A673 (cell line): ENCODE results near the gene BTN3A1. TPM values are rescaled to one million over a fixed set of nuclear protein-coding genes. Genes with fewer than 3 reads are reported as not detected.
"Not testable (repeated sequence)": the region's sequence is repeated elsewhere in the genome, so short reads cannot be mapped to it uniquely, and the experiment has no call there.

ENCODE experiments used
- BruUV-seq: library from RNA; stranded (reverse); fragments of 400-500 nt; replicated peaks from 2 replicates; lab custom pipeline; 2021; lab: Mats Ljungman, UMichigan
- CTCF ChIA-PET: fragments of 300-600 bp; sonication (Branson Sonifier 250); formaldehyde crosslinking; loops from one replicate; lab custom pipeline; 2022; ENCODE audit warnings: antibody characterized with exemption; lab: Charles Lee
- POLR2A ChIA-PET: fragments of 300-600 bp; sonication (Branson Sonifier 250); formaldehyde crosslinking; loops from one replicate; lab custom pipeline; 2022; ENCODE audit warnings: antibody characterized with exemption; ENCODE audit not compliant: low non-redundant PET; lab: Charles Lee
- DNase-seq: peaks from one replicate; pipeline ENCODE4 v3.0.0-alpha.2; 2015; ENCODE audit warnings: low spot score
- H3K27ac ChIP-seq: fragments of 200-600 bp; sonication (generic); 2 replicates; pipeline ENCODE4 v1.5.1; 2016; ENCODE audit warnings: mixed run types, low read depth, mild to moderate bottlenecking, mixed read lengths, antibody characterized with exemption, low read length; ENCODE audit not compliant: poor library complexity, severe bottlenecking
- H3K27me3 ChIP-seq: fragments of 200-600 bp; sonication (generic); replicated peaks from 2 replicates; pipeline ENCODE4 v1.6.1; 2017; ENCODE audit warnings: mixed run types, low read depth, mild to moderate bottlenecking, mixed read lengths, antibody characterized with exemption, low read length; ENCODE audit not compliant: insufficient read depth, poor library complexity
- H3K36me3 ChIP-seq: fragments of 200-600 bp; sonication (generic); 2 replicates; pipeline ENCODE4 v1.6.1; 2016; ENCODE audit warnings: mixed run types, mild to moderate bottlenecking, mixed read lengths, antibody characterized with exemption, low read length; ENCODE audit not compliant: insufficient read depth, poor library complexity, severe bottlenecking
- H3K4me1 ChIP-seq: fragments of 200-600 bp; sonication (generic); 2 replicates; pipeline ENCODE4 v1.6.1; 2017; ENCODE audit warnings: mixed run types, mild to moderate bottlenecking, mixed read lengths, antibody characterized with exemption, low read length; ENCODE audit not compliant: insufficient read depth, poor library complexity, severe bottlenecking
- H3K4me3 ChIP-seq: fragments of 200-600 bp; sonication (generic); 2 replicates; pipeline ENCODE4 v1.5.1; 2016; ENCODE audit warnings: low read depth, mixed run types, mild to moderate bottlenecking, mixed read lengths, low read length; ENCODE audit not compliant: poor library complexity, severe bottlenecking
- H3K9me3 ChIP-seq: fragments of 200-600 bp; sonication (generic); 2 replicates; pipeline ENCODE4 v1.6.1; 2016; ENCODE audit warnings: mixed run types, low read depth, mild to moderate bottlenecking, mixed read lengths, antibody characterized with exemption, low read length; ENCODE audit not compliant: poor library complexity, severe bottlenecking
- EZH2 ChIP-seq: fragments of 200-600 bp; sonication (generic); IDR thresholded peaks from 2 replicates; pipeline ENCODE4 v1.6.1; 2017; ENCODE audit warnings: borderline replicate concordance, low read depth, mild to moderate bottlenecking, mixed read lengths, antibody characterized with exemption, low read length; ENCODE audit not compliant: poor library complexity, severe bottlenecking
- intact Hi-C: fragments of 100-400 bp; cut with micrococcal nuclease; formaldehyde crosslinking; loops from one replicate; pipeline ENCODE4 v1.10.0; 2022; ENCODE audit not compliant: unreplicated experiment
- total RNA-seq: library from RNA; stranded (reverse); gene quantifications from 2 replicates; pipeline ENCODE4 v1.2.3, GENCODE V29; 2021
- TF ChIP-seq, protein P1 (sequence below): fragments of 300-800, 200-600 bp; sonication (generic); conservative IDR thresholded peaks from 2 replicates; pipeline ENCODE4 v1.5.1; 2017; ENCODE audit warnings: low read depth, mild to moderate bottlenecking, antibody characterized with exemption, low read length, moderate library complexity, mixed read lengths

The BTN3A1 gene
- total RNA-seq, 1 experiment from 2014 or later, result 14.8 TPM

DNA sequence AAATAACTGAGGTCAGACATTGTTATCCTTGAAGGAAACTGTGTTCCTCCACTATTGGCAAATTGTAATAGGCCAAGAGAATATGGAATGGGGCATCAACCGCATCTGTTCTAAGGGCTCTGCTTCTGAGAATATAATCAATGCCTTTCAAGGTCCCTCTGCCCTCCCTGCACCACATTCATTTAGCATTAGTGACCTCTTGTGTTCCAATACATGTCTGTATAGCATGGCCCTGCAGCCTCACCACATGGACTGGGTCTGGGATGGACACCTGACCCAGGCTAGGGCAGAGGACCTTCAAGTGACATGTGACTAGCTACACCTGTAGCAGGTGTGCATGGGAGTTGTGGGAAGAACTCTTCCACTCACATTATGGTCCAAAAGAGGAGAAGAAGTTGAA lies 14.2 kb downstream of the BTN3A1 start:
- no peak for DNase-seq
- Histone ChIP-seq H3K27me3 (no peaks in the 10 kb centered on the region), H3K4me3 (no peak overlapping the region), H3K36me3 (no peaks in the 10 kb centered on the region), H3K9me3 (no peaks in the 10 kb centered on the region), H3K4me1 (peaks cover 7% of the 10 kb centered on the region), H3K27ac (no peak overlapping the region)
- intact Hi-C loops, result no loop called here
- ChIA-PET CTCF (no interaction called here), POLR2A (no interaction called here)
- BruUV-seq, result no TSS peak
- TF ChIP-seq, protein P1, sequence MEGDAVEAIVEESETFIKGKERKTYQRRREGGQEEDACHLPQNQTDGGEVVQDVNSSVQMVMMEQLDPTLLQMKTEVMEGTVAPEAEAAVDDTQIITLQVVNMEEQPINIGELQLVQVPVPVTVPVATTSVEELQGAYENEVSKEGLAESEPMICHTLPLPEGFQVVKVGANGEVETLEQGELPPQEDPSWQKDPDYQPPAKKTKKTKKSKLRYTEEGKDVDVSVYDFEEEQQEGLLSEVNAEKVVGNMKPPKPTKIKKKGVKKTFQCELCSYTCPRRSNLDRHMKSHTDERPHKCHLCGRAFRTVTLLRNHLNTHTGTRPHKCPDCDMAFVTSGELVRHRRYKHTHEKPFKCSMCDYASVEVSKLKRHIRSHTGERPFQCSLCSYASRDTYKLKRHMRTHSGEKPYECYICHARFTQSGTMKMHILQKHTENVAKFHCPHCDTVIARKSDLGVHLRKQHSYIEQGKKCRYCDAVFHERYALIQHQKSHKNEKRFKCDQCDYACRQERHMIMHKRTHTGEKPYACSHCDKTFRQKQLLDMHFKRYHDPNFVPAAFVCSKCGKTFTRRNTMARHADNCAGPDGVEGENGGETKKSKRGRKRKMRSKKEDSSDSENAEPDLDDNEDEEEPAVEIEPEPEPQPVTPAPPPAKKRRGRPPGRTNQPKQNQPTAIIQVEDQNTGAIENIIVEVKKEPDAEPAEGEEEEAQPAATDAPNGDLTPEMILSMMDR, result no peak
- TF ChIP-seq EZH2, result no peak

DNA sequence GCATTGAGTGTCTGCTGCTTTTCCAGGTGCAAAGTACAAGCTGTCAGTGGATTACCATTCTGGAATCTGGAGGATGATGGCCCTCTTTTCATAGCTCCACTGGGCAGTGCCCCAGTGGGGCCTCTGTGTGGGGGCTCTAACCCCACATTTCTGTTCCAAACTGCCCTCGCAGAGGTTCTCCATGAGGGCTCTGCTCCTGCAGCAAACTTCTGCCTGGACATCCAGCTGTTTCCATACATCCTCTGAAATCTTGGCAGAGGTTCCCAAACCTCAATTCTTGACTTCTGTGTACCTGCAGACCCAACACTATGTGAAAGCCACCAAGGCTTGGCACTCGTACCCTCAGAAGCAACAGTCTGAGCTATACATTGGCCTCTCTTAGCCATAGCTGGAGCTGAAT lies 16.0 kb downstream of the BTN3A1 start:
- H3K27ac ChIP-seq, H3K4me3 ChIP-seq, H3K36me3 ChIP-seq, POLR2A ChIA-PET, BruUV-seq, H3K4me1 ChIP-seq, H3K27me3 ChIP-seq, H3K9me3 ChIP-seq, intact Hi-C loops, CTCF ChIA-PET, DNase-seq: not testable (repeated sequence)

DNA sequence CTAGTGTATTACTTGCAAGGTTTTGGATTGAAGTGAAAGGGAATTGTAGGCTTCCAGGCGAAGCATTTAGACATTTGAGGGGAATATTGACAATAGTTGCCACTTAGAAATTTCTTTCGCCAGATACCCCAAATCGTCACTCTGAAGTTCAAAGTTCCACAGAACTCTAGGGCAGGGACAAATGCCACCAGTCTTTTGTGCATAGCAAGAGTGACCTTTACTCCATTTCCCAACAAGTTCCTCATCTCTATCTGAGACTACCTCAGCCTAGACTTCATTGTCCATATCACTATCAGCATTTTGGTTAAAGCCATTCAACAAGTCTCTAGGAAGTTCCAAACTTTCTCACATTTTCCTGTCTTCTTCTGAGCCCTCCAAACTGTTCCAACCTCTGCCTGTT lies 16.7 kb downstream of the BTN3A1 start:
- DNase-seq, H3K27ac ChIP-seq, intact Hi-C loops, H3K36me3 ChIP-seq, POLR2A ChIA-PET, H3K27me3 ChIP-seq, BruUV-seq, H3K4me1 ChIP-seq, H3K9me3 ChIP-seq, CTCF ChIA-PET, H3K4me3 ChIP-seq: not testable (repeated sequence)

DNA sequence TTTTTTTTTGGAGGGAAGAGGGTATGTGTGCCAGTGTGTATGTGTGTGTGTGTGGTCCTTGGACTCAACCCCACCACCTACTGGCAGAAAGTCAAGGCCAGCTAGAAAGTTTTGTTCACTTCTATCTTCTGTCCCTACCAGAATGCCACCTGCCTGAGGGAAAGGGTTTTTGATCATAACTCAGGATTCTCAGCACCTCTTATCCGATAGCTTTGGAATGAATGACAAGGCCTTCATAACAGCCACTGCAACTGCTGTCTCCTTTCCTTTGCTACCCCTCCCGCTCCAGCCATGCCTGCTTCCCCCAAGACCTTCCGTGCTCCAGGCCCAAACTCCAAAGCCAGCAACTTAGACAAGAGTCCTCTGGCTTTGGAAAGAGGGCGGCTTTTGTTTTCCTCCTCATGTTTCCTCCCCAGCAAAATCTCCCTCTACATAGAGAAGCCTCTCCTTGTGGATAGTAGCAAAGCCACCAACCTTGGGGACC lies 18.7 kb downstream of the BTN3A1 start:
- DNase-seq, result peak; percentile 71
- Histone ChIP-seq H3K27ac (peak overlapping the region; percentile 69), H3K36me3 (no peaks in the 10 kb centered on the region), H3K27me3 (no peaks in the 10 kb centered on the region), H3K4me1 (peaks cover 7% of the 10 kb centered on the region), H3K4me3 (peak overlapping the region; percentile 57), H3K9me3 (no peaks in the 10 kb centered on the region)
- TF ChIP-seq, protein P1, result peak; percentile 49
- no peak for TF ChIP-seq EZH2
- ChIA-PET POLR2A (no interaction called here), CTCF (no interaction called here)
- intact Hi-C loops, result no loop called here
- BruUV-seq, result no TSS peak
